HT-29 (cell line): ENCODE results near the gene CEP83. TPM values are rescaled to one million over a fixed set of nuclear protein-coding genes. Genes with fewer than 3 reads are reported as not detected.

Experiments used
- DNase-seq: peaks from one replicate; pipeline ENCODE4 v3.0.0-alpha.2; 2015; ENCODE audit warnings: low spot score
- total RNA-seq: library from RNA; depleted of rRNA; stranded (reverse); fragments of >200 nt; shearing (Covaris generic); gene quantifications from 2 replicates; pipeline ENCODE4 v1.2.3, GENCODE V29; 2014

CEP83 gene
- total RNA-seq, 1 experiment from 2014 or later: 17.7 TPM

GRCh38 chr12:94305130-94305957 is 154.3 kb downstream of the CEP83 start:
- no peak for DNase-seq

- DNase-seq: no peak
Observed at GRCh38 chr12:94304566-94305061, 155.1 kb downstream of the CEP83 start.

- DNase-seq: no peak
Observed at GRCh38 chr12:94304012-94304411, 155.7 kb downstream of the CEP83 start.

- DNase-seq: no peak
Observed at GRCh38 chr12:94299846-94300245, 159.8 kb downstream of the CEP83 start.

DNA sequence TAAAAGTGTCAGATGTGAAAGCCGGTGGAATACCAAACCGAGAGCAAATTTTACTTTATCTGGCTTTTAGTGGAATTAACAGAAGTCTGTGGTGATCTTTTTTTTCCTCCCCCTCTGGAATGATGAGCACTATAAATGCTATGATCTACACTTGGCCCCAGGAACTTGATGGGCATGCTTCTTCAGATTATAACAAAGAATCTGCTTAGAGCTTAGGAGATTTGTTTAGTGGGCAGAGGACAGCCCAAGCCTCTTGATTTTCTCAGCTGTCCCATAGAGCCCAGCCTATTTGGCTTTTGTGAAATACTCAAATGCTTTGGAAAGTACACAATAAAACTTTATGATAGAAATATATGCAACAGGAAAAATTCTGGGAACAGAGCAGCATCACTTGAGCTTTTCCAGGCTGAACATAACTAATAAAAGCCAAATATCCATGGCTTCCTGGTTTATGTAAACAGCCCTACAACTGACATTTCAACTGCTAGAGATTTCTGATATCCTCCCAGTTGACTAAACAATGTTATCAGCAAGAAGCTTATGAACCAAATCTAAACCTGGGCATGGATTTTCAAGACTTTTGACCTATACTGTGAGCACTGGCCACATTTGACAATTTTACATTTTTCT is 161.7 kb downstream of the CEP83 start:
- DNase-seq: no peak

DNA sequence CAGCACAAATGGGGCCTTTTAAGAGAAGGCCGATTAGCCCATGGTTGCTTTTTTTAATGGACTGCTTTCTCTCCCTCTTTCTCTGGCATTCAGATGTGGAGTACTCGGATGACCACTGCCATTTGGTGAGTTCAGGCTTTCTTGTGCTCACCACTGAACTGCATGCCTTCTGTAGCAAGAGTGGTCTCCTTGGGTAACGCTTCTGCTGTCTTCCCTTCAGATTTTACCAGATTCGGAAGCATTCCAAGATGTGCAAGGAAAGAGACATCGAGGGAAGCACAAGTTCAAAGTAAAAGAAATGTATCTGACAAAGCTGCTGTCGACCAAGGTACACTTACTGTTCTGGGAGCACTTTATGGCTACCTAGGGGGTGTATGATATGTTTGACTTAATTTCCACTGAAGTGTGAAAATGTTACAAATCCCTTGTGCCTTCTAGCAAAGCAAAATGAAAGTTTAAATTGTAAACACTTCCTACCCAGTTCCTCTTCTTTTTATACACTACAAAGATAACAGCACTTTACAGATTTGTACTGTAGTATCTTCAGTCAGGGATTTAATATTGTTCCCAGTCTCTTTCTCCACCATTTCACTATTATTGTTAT is 162.5 kb downstream of the CEP83 start:
- no peak for DNase-seq

DNA sequence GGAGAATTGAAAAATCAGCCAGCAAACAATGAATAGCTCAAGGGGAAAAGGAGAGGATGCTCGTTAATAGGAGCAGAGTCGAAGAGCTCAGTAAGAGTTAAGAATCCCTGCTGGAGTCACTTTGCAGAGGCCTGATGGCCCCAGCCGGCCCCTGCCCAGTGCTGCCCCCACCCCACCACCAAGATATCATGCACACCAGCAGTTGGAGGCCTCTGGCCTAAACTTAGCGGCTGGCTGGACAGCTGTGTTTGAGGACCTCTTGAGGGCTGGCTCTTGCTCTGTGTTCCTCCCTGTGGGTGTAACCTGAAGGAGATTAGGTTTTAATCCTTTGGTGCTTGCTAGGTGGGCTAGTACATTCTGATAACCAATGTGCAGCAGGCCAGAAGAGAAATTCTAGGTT is 169.3 kb downstream of the CEP83 start:
- DNase-seq: no peak

- no peak for DNase-seq
Observed at GRCh38 chr12:94289461-94290312, 170.0 kb downstream of the CEP83 start.

- no peak for DNase-seq
Observed at GRCh38 chr12:94287245-94287628, 172.4 kb downstream of the CEP83 start.

- no peak for DNase-seq
Observed at GRCh38 chr12:94286583-94287244, 173.0 kb downstream of the CEP83 start.

- no peak for DNase-seq
Observed at GRCh38 chr12:94285943-94286582, 173.6 kb downstream of the CEP83 start.

DNA sequence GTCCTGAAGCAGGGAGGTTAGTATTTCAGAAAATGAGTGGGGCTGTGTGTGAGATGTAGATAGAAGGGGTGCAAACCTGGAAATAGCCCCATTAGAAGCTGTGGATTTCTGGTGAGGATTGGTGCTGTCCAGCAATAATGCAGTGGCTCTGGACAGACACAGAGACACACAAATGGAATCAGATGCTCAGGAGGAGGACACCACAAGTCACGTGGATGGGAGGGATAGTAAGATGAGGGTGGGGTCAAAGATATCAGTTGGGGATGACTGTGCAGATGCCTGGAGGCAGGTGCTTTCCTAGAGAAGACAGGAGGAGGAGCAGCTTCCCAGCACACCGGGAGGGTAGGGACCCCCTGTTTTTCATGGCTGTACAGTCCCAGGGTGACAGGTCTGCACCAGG is 174.8 kb downstream of the CEP83 start:
- no peak for DNase-seq

DNA sequence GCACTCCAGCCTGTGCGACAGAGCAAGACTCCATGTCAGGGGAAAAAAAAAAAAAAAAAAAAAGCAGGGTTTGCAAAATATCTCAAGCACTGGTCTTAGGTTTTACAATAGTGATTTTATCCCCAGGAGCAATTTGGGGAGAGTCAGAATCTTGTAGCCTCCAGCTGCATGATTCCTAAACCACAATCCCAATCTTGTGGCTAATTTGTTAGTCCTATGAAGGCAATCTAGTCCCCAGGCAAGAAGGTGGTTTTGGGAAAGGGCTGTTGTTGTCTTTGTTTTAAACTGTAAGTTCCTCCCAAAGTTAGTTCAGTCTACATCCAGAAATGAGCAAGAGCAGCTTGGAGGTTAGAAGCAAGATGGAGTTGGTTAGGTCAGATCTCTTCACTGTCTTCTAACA is 175.6 kb downstream of the CEP83 start:
- DNase-seq: no peak

GRCh38 chr12:94282675-94283074 is 177.0 kb downstream of the CEP83 start:
- no peak for DNase-seq

DNA sequence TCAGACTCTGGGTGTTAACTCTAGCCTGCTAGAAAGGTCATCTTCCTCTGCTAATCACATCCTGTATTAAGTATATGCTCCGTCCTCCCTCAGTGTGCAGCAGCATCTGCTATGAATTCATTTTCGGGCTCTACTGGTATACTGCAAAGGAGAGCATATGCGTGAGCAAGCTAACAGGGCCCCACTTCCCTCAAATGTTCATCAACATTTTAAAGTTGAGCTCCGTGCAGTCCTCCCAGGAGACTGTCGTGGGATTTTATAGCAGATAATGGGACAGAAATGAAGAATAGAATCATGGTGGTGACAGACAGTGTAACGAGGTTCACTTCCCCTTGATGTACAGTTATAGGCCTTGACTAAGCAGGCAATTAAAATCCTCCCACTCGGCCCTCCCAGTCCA is 179.6 kb downstream of the CEP83 start:
- no peak for DNase-seq

- no peak for DNase-seq
Observed at GRCh38 chr12:94277426-94278000, 182.2 kb downstream of the CEP83 start.

DNA sequence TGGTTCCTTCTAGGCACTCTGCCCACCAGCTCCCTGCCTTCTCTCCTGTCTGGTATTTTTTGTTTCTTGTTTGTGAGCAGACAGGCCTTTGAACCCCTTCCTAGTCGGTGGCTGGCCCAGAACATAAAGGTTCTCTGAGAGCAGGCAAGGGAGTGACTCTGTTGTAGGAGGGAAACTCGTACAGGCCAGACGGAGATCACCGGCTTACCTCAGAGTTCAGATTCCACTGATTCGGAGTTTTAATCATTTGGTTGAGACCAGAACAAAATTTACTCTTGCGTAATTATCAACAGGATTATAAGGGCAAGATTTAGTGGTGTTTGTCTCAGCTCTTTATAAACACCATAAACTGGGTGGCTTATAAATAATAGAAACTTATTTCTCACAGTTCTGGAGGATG is 182.9 kb downstream of the CEP83 start:
- DNase-seq: no peak

DNA sequence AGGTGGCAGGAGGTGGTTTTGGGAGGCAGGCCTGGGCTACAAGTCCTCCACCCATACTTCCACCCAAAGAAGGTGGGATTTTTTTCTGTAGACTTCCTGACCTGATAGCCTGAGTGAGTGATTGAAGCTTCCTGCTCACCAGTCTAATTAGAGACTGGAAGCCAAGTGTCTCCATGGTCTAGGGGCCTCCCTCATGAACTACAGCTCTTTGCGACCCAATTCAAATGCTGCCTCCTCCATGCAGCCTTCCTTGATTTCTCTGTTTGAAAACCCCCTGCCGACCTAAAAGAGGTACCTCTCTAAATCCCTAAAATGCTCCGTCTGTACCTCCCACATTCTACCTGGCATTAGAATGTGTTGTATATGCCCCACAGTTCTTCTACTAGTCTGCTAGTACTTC is 186.4 kb downstream of the CEP83 start:
- DNase-seq: no peak

- no peak for DNase-seq
Observed at GRCh38 chr12:94272280-94272679, 187.4 kb downstream of the CEP83 start.

GRCh38 chr12:94271351-94271750 is 188.3 kb downstream of the CEP83 start:
- DNase-seq: no peak
